ENCODE data around the gene FSTL4.

FSTL4 gene

DNA sequence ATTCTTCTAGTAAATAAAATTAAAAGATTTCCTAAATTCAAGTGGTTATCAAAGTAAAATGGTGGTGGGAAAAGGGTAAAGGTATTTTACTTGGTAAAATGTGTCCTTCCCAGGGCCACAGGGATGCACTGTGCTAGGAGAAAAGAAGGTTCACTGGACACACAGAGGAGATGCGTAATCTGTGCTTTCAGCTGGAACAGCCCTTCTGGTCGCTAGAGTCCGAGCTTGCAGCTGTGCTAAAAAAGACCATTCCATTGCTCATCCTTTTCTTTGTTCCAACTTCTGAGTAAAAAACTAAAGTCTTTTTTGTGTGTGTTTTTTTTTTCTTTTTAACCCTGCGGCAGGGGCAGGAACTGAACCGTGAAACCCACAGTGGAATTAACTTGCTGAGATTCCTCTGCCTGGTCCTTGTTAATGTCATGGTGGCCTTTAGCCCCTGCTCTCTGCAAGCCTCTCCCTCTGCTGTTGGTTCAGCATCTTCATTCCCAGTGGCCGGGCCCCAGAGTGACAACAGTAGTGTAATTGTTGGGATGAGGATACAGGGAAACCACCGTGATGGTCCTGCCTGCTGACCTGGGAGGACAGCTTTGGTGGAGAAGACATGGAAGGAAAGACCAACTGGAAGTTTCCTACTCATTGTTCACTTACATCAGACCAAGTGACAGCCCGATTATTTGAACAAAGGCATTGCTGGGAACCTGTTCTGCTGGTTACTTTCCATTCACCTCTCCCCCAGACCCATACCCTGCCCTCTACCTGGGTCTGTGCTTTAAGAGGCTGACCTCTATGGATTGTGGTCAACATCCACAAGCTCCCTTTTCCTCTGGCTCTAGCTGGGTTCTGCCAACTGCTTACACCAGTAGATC, 31.9 kb upstream of the FSTL4 start:
- TF ChIP-seq CTCF (IDR thresholded peaks at IDR 0.05; ENCODE audit: low read depth, low read length): no peak

GRCh38 chr5:133643365-133643764, 31.0 kb upstream of the FSTL4 start:
- TF ChIP-seq CTCF (IDR thresholded peaks at IDR 0.05; ENCODE audit: low read depth, low read length): no peak
- DNase-seq (ENCODE audit: extremely low read depth, low read depth): no peak

More for the DNA sequence above, 31.9 kb upstream of the FSTL4 start:
- DNase-seq (ENCODE audit: extremely low read depth, low read depth): no peak

GRCh38 chr5:133642153-133642722, 29.9 kb upstream of the FSTL4 start:
- no peak for TF ChIP-seq CTCF (IDR thresholded peaks at IDR 0.05; ENCODE audit: low read depth, low read length)
- DNase-seq (ENCODE audit: extremely low read depth, low read depth): no peak

DNA sequence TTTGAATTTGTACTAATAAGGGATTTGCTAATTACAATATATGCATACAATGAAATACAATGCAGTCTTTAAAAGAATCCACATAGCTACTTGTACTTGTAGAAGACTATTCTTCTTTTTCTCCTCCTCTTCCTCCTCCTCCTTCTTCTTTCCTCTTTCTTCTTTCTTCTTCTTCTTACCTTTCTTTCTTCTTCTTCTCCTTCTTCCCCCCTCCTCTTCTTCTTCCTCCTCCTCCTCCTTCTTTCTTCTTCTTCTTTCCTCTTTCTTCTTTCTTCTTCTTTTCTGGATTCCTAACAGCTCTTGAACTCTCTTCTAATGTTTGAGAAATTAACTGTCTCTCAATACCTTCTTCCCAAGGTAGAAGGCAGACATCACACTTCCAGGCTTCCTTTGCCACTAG, 29.3 kb upstream of the FSTL4 start:
- DNase-seq (ENCODE audit: extremely low read depth, low read depth): no peak
- TF ChIP-seq CTCF (IDR thresholded peaks at IDR 0.05; ENCODE audit: low read depth, low read length): no peak

DNA sequence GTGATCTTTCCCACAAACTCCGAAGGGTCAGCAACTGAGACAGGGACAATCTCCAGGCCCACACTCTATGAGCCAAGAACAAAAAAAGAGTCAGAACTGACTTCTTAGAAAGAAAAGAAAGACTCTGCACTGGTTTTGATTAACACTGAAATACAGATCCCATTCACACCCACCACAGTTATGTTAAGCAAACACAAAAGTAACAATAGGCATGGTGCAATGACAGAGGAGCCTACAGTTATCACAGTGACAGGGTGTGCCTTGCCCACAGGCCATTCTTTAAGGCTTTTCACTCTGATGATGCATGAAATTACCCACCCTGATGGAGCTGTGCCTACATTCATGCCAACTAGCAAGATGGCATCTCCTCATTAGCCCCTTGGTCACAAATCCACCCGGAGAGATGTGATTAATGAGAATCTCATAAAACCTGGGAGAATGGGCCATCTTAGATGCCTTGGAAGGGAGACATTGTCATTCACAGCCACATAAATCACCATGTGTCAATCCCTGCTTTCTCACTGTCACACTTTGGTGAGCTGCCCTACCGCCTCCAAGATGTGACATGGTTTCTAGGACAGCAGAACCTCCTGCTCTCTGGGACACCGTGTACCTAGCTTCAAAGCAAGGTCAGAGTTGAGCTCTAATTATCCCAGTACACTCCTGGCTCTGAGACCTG, 27.6 kb upstream of the FSTL4 start:
- no peak for DNase-seq (ENCODE audit: extremely low read depth, low read depth)
- no peak for TF ChIP-seq CTCF (IDR thresholded peaks at IDR 0.05; ENCODE audit: low read depth, low read length)

DNA sequence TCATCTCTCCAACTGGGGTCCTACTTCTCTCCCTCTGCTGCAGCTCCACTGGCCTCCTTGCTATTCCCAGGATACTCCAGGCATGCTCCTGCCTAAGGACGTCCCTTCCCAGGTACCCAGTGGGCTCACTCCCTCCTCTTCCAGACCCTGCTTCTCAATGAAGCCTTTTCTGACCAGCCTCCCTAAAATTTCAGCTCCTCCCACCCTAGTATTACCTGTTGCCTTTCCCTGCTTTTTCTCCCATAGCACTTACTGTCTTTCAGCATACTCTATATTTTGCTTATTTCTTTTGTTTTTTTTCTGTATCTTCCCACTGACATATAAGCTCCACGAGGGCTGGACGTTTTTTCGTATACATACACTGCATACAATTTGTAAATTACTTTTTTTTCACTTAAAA, 26.1 kb upstream of the FSTL4 start:
- TF ChIP-seq CTCF (IDR thresholded peaks at IDR 0.05; ENCODE audit: low read depth, low read length): no peak
- no peak for DNase-seq (ENCODE audit: extremely low read depth, low read depth)

- no peak for DNase-seq (ENCODE audit: extremely low read depth, low read depth)
- TF ChIP-seq CTCF (IDR thresholded peaks at IDR 0.05; ENCODE audit: low read depth, low read length): no peak
These were observed 24.9 kb upstream of the FSTL4 start for GRCh38 chr5:133637206-133637605.
